Measurements from ENCODE around the gene HAO2.

DNA sequence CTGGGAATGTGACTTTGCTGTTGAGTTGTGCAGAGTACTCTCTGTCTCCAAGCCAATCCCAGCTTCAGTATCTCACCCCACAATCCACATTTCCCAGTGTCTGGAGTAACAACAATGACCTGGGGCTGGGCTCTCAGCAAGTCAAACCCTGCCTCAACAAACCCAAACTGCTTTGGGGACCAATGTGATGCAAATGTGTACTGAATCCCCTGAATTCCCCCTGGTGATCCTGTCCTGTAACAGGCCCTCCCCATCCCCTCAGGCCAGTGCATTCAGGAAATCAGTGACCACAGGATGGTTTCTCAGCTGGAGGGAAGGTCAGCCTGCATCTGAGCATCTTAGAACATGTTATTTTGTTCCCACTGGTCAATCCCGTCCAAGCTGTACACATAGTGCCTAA is 36.7 kb upstream of the HAO2 start:
- TF ChIP-seq CTCF (IDR thresholded peaks at IDR 0.05) (no peak), POLR2AphosphoS5 (IDR thresholded peaks at IDR 0.05) (no peak)

All from breast epithelium (tissue), 3 donors.